GM12801 (cell line): ENCODE results near the gene NLRP6.
"Not testable (repeated sequence)": the region's sequence is repeated elsewhere in the genome, so short reads cannot be mapped to it uniquely, and the experiment has no call there.

Experiments used
- CTCF ChIP-seq: IDR thresholded peaks from one replicate; pipeline ENCODE4 v1.5.1; 2011; ENCODE audit warnings: control low read depth; ENCODE audit not compliant: insufficient read length; ENCODE audit errors: extremely low read depth

Gene NLRP6

GRCh38 chr11:306645-307371, 28.6 kb downstream of the NLRP6 start:
- TF ChIP-seq CTCF, result no peak

- not testable (repeated sequence) for TF ChIP-seq CTCF
Observed at GRCh38 chr11:307766-308708, 29.8 kb downstream of the NLRP6 start, which contains the start of gene IFITM2. IFITM2 (plus strand) TSS chr11:307816; CDS start chr11:308193, 377 bp downstream.

GRCh38 chr11:312092-312816, 34.0 kb downstream of the NLRP6 start:
- no peak for TF ChIP-seq CTCF

- TF ChIP-seq CTCF, result no peak
Observed at GRCh38 chr11:313304-313786, 35.1 kb downstream of the NLRP6 start.

- TF ChIP-seq CTCF, result no peak
Observed at GRCh38 chr11:313787-314553, 35.8 kb downstream of the NLRP6 start, which contains the start of gene IFITM1. IFITM1 (plus strand) TSS chr11:314040; CDS start chr11:314171, 131 bp downstream.

- no peak for TF ChIP-seq CTCF
Observed at GRCh38 chr11:315051-315481, 36.9 kb downstream of the NLRP6 start.
